ENCODE measurements around the gene SOX21.
A peak's percentile ranks its signal among the peaks of the same experiment; 100 is the strongest.
"Not testable (repeated sequence)": the region's sequence is repeated elsewhere in the genome, so short reads cannot be mapped to it uniquely, and the experiment has no call there.

The SOX21 gene
- 0 reads per million in 4 donors for total RNA-seq

DNA sequence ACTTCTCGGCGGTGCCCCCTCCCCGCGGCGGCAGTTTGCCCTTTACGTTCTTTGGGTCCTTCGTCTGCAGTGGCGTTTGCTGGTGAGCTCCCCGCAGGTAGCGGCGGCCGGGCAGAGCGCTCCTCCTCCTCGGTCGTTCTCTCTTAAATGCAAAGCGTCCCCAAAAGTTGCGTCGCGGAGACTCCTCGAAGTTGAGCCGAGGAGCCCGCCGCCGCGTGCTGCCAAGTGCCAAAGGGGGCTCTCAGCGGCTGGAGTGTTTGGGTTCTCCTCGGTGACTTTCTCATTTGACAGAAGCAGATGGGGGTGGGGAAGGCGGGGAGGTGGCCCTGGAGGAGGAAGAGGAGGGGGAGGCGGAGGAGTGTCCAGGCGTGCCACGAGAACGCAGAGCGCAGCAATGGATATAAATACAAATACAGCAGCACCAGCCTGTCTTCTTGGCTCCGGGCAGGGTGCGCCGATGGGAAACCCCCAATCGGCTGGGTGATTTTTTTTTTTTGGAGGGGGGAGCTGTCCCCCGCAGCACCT lies at the start of gene SOX21:
TSS of gene SOX21 (minus strand) at position 259 of the 525 bp plus-strand sequence. CDS start 496 bp downstream, outside the sequence.
- DNase-seq, result peak in 1 of 5 donors; percentile 9

GRCh38 chr13:94761407-94761806 lies 49.1 kb upstream of the SOX21 start:
- DNase-seq, result no peak

- DNase-seq, result no peak
These were observed 46.9 kb upstream of the SOX21 start for GRCh38 chr13:94759120-94759728.

DNA sequence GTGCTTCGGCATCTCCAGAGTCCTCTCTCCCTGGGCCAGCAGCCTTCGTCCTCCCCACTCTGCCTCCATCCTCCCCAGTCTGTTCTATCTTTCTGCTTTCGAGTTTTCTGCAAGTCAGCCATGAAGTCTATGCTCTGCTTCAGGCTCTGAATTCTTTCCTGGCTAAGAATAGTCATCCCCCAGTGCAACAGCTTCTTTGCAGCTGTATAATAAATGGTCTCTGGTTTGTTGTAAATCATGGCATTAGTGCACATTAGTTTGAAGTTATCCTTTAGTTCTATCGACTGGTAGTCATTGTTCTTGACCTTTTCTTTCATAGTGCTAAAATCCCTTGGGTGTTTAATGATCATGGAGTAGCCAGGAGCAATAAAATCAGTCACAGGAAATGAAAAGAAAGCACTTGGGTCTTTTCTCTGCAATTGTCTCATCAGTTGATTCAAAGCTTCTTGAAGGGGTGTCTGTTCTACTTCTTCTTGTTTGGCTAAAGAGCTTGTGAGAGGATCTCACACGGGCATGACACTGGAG lies 46.2 kb upstream of the SOX21 start:
- no peak for DNase-seq

DNA sequence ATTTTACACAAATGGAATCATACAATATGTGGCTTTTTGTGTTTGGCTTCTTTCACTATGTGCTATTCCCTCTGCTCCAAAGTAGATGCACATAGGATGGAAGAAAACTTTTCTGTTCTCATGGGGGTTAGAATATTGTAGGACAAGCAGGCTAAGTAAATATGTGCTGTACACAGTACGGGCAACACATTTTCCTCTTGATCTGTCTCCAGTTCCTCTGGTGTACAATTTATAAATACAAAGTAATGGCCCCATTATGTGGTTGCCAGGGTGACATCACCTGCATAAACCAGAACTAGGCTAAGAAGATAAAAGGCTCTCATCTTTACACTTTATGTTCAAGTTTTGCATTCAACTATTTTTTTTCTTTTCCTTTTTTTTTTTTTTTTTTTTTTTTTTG lies 41.0 kb upstream of the SOX21 start:
- DNase-seq, result no peak

- no peak for DNase-seq
These were observed 36.8 kb upstream of the SOX21 start for GRCh38 chr13:94749162-94749561.

DNA sequence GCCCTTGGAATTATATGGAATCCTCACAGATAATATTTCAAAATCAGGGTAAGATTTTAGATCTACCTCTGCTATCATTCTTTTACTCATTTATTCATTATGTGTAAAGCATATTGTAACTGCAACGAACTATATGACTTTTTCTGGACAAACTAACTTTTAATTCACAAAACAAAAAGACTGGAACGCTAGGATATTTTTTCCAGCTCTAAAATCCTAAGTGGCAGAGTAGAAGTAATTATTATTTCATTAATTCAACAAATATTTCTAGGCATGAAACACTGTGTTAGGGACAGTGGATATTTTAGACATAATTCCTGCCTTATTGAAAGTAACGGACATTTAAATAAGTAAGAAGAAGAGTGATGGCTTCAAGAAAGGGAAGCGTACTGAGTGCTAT lies 26.9 kb upstream of the SOX21 start:
- DNase-seq, result no peak

DNA sequence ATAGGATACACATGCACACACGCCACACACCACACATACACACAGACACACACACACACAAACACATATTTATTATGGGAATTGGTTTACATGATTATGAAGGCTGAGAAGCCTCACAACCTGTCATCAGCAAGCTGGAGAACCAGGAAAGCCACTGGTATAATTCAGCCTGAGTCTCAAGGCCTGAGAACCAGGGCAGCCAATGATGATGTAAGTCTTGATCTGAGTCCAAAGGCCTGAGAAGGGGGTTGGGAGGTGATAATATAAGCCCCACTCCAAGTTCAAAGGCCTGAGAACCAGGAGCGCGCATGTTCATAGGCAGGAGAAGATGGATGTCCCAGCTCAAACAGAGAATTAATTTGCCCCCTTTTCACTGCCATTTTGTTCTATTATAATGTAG lies 18.7 kb upstream of the SOX21 start:
- DNase-seq, result no peak

DNA sequence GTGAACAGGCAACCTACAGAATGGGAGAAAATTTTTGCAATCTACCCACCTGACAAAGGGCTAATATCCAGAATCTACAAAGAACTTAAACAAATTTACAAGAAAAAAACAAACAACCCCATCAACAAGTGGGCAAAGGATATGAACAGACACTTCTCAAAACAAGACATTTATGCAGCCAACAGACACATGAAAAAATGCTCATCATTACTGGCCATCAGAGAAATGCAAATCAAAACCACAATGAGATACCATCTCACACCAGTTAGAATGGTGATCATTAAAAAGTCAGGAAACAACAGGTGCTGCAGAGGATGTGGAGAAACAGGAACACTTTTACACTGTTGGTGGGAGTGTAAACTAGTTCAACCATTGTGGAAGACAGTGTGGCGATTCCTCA lies 17.6 kb upstream of the SOX21 start:
- DNase-seq, result not testable (repeated sequence)

DNA sequence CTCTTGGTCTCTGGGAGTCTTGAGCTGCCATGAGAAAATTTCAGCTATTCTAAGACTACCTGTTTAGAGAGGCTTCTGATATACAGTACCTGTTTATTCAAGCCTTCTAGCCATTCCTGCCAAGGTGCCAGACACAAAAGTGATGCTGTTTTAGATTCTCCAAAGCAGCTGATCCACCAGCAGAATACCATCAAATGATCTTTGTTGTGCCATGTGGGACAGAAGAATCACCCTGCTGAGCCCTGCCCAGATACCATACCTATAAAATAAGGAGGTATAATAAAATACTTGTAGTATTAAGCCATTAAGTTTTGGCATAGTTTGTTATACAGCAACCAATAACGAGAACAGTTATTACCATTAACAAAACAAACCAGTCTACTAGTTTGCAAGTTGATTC lies 14.1 kb upstream of the SOX21 start:
- no peak for DNase-seq

- DNase-seq, result no peak
These were observed 10.4 kb upstream of the SOX21 start for GRCh38 chr13:94722609-94723345.

DNA sequence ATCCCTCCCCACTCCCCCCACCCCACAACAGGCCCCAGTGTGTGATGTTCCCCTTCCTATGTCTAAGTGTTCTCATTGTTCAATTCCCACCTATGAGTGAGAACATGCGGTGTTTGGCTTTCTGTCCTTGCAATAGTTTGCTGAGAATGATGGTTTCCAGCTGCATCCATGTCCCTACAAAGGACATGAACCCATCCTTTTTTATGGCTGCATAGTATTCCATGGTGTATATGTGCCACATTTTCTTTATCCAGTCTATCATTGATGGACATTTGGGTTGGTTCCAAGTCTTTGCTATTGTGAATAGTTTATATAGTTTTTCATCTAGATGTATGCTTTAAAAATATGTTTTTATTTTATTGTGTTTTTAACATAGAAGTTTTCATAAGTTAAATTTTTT lies 6.4 kb upstream of the SOX21 start:
- not testable (repeated sequence) for DNase-seq

- no peak for DNase-seq
These were observed 5.6 kb upstream of the SOX21 start for GRCh38 chr13:94717916-94718315.

DNA sequence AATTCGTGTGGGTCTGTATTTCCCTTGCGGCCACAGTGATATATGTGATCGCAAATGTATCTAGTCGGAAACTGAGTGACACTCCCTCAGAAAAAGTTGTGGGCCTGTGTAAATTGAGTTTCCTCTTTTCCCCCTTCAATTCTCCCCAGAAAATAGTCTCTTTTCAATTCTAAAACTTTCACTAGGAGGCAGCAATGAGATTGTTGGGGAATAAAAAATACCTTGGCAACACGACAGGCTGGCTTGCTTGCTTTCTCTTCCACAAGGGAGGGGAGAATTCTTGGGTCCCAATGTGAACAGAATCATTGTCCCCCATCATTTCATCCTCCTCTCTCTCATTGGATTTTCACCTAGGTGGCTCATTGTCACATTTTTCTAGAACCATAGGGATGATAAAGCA lies 3.7 kb upstream of the SOX21 start:
- DNase-seq, result no peak

DNA sequence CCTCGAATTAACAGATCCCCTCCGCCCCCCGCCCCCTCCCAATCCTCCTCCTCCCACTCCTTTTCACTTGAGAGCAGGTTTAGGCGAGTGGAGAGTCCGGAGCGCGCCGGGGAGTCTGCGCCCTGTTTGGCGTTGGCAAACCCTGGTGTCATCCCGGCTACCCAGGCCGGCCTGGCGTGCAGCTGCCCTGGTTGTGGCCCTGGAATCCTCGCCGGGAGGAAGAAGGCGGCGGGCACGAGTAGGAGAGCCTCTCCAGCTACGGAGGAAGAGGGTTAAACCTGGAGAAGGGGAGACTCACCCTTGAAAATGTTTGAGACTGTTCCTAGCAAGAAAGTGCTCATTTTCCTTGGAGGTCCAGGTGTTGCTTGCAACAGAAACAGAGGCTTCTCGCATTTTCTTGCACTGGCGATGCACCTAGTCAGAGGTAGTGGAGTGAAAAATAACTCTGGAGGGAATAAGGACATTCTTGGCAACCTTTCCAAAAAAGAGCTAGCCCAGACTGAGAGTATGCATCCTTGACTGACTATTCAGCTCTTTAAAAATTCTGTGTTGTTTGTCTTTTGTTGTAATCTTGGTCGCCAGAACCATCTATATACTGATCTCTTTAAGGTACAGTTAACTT lies 1.3 kb upstream of the SOX21 start:
- DNase-seq, result no peak

DNA sequence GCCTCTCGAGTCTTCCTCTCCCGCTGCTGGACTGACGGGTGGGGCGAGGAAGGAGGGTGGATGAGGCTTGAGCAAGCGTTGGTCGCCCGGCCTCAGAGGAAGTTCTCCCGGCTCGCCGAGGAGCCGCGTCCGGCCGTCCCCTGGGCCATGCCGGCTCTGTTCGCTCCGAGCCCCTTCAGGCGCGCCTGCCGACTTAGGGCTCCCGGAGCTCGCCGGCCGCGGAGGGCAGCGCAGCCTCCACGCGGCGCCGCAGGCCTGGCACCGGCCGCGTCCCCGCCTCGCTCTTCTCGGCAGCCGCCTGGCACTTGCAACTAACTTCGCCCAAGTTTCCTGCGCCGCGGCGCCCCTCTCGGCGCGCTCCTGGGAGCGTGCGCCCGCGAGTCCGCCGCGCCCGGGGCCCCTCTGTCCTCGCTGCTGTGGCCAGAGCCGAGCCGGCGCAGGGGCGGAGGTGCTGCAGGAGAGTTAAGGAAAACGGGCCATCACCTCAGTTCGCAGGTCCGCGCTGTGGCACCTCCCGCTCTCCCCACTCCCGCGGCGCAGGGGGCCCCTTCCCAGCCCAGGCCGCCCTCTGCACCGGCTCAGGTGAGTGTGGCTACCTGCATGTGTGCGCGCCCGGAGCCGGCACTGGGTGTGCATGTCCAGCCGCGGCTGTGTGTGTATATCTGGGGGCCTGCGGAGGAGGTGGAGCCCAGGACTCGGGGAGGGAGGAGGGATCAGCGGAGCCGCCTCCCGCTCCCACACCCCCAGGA lies 641 bp upstream of the SOX21 start:
- no peak for DNase-seq

- peak in 1 of 5 donors; percentile 15 for DNase-seq
These were observed 621 bp downstream of the SOX21 start for GRCh38 chr13:94711561-94712286.

- DNase-seq, result peak in 1 of 5 donors; percentile 23
These were observed 1.3 kb downstream of the SOX21 start for GRCh38 chr13:94710881-94711560.

GRCh38 chr13:94710065-94710781 lies 2.1 kb downstream of the SOX21 start:
- no peak for DNase-seq

DNA sequence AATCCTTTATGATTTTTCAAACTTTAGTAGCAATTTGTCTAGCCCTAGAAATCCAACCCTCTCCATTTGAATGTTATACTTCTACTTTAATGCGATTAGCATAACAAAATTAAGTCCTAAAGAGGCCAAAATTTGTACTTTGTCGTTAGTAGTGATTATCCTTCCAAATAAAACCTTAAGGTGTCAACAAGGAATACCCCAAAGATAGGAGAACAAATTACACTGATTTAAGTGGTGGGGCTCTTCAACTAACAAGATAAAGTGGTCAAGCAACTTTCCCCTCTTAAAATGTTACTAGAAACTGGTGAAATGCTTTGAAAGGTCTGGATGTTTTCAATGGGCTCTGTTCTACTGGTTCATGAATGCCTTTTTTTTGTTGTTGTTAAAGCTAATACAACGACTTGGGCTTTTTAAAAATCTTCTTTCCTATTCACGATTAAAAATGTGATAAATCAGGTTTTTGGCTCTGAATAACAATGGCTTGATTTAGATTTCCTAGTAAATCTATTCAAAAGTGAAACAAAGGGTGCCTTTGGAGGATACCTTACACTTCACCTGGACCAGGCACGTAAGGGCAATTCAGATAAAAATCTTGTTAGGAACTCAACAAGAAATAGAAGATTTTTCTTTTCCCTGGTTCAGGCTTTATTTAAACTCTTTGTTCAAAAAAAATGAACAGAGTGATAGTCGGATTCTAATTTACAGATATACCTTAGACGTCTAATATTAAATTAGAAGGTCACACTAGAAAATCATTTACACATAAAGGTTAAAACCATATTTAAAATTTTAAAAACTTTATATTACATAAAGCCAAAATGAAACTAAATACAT lies 3.1 kb downstream of the SOX21 start:
- DNase-seq, result no peak

Data from T-helper 1 cell (primary cell).